ENCODE measurements around the gene KLHL33.

KLHL33 gene

DNA sequence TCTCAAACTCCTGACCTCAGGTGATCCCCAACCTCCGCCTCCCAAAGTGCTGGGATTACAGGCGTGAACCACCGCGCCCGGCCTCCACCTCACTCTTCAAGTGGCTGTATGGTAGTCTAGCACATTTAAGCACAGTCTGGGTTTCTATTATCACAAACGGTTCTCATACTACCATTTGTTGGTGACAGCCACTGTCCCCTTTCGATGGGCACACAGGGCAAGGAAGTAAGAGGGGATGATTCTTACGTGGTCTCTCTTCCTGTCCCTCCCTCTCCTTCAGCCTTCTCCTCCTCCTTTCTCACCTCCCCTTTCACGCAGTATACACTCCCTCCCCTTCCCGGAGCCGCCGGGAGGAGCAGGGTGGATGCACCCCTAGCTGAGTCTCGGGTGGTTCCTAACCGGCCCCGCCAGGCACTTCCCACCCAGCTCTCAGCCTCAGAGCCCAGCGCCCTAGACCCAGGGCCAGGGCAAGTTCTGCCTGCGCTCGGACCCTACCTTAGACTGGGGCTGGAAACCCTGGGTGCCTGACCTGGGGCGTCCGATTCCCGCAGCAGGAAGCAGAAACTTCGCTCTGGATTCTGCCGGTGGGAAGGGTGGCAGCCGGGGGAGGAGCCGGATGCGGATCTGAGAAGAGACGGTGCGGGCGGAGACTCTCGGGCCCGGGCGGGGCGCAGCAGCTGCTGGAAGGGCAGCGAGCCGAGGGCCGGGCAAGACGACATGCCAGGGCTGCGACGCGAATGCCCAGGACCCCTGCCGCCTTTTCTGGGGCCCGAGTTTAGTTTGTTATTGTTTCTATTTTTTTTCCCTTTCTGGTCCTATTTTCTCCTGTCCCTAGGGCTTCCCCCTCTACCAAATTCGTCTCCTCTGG lies 22.9 kb downstream of the KLHL33 start, which contains the start of gene TEP1:
TEP1 (minus strand) TSS at position 626 of the 868 bp plus-strand sequence. CDS start 5,062 bp downstream, outside the sequence.
- peak; percentile 78 for DNase-seq

DNA sequence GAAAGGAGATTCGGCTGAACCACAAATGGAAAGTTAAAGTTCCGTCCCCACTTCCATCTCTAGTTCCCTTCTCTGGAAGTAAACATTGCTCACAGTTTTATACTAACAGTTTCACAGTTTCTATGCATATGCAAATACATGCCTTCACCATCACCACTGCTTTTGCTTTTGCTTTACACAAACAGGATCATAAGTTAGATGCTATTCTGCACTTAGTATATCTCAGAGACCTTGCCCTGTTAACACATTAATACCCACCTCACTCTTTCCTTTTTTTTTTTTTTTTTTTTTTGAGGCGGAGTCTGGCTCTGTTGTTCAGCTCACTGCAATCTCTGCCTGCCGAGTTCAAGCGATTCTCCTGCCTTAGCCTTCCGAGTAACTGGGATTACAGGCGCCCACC lies 23.6 kb downstream of the KLHL33 start:
- no peak for DNase-seq

DNA sequence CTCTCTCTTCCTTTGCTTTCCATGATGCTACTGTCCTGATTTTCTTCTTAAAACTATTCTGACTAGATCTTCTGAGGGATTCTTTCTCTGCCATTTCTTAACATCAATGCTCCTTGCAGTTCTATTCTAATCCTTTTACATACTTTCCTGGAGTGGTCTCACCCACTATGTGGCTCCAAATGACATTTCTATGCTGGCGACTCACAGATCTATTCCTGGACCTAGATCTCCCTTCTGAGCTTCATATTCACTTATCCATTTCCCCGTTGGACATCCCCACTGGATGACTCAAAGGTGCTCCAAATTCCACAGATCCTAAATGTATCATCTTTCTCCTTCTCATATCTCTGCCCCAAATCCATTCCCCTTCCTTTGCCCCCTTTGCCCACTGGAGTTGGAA lies 26.7 kb downstream of the KLHL33 start:
- DNase-seq: no peak

DNA sequence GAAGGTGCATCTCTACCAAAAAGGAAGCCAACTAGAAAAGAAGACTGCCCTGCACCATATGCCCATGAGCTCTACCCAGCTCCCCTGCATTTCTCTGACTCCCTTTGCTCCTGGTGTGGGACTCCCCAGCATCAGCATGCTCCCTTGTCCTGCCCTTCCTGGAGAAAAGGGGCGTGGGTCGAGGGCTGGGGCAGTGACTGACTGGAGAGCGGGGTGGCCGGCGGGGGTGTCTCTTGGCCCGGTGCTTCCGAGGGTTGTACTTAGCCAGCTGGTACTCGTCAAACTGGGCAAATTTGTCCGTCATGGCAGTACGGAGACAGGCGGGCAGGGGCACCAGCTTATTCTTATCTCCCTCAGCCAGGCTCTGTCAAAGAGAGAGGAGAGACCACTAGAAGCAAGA lies 32.4 kb downstream of the KLHL33 start:
- no peak for DNase-seq

DNA sequence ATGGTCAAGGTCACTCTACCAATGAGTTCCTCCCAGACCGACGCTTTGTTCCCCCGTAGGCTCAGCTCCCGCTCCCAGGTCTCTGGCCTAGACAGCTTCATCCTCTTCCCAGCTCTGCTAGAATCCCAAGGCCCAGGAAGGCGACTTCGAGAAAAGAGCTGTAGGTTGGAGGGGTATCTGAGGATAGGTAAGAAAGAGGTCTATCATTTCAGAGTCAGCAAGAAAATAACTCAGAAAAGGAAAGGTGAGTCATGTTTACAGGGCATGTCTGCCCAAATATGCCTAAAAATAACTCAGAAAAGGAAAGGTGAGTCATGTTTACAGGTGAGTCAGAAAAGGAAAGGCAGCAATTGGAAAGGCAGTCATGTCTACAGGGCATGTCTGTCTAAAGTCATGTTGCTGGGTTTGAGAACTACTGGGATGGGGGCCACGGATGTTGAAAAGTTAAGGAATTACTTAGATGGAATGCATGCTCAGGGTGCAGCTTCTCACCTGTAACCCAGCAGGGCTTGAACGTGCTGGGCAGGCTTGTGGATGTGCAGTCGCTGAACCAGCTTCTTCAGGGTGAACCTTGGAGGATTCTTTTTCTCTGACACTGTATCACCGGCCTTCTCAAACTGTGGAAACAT lies 34.9 kb downstream of the KLHL33 start:
- DNase-seq: no peak

DNA sequence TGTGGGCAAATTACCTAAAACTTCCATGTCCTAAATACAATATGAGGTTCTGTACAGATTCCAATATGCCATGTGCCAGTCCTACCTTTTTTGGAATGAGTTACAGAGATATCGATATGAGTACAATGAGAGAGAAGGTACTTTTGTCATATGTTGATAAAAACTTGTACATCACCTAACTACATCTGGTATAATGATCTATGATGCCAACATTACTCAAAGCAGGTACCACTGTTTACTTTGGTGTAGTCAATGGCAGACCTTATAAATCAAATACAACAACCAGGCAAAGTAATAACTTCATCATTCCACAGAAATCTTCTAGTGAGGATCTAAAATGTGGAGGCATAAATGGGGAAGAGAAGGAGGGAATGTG lies 35.4 kb downstream of the KLHL33 start:
- DNase-seq: no peak

DNA sequence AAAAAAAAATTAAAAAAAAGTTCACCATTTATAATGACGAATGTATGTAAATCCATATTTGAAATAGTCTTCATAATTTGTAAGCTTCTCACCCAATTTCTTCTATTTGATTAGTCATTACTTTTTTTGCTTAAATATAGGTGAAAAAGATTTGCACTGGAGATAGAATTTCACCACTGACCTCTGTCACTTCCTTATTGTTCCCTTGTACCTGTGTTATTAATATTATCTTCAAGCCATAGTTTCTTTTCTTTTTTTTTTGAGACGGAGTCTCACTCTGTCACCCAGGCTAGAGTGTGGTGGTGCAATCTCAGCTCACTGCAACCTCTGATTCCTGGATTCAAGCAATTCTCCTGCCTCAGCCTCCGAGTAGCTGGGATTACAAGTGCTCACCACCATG lies 38.5 kb downstream of the KLHL33 start:
- DNase-seq: no peak

DNA sequence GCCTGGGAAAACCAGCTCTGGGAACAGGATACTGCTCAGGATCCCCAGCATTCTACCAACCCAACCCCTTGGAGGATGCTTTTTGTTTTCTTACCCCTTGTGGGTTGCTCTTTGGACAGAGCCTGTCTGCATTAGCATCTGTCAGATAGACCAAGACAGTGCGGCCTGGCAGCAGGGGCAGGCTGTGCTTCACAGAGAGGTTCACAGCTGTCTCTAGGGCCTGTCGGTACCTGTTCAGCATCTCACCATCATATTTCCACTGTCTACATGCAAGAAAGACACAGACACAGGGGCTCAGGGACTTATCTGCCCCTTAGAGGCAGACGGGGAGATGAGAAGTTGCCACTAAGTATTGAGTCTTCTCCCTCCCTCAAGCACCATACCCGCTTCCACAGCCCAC lies 44.5 kb downstream of the KLHL33 start:
- no peak for DNase-seq

DNA sequence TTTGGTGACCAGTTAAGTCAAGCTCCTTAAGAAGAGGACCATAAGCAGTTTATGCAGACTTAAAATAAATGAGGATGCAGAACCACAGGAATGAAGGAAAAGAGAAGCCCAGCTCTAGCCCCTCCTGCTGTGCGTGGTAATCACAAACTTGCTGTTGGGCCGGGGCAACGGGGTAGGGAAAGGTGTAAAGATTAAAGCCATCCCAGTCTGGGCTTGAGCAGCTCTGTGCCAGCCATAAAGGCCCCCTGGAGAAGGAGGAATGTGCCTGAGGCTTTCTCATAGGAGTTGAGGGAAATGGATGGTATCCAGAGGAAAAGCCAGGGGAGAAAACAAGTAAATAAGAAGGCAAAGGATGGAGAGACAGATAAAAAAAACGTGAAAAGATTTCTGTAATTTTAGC lies 47.8 kb downstream of the KLHL33 start:
- no peak for DNase-seq

DNA sequence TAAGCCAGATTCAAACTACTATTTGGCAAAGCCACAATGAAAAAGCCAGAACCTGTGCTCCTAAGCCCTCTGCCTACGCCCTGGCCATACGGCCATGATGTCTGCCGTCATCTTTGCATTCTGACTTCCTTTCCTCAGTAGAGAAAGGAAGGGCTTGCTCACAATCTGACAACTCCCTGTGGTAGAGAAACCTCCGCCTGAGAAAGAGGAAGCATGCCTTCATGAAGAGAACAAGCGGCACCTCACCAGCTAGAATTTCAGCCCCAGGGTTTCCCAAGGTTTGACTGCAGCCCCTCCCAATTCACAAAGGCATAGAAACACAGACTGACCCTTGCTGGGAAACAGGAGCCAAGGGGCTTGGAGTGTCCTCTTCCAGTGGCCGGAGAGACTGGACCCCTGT lies 48.4 kb downstream of the KLHL33 start:
- DNase-seq: no peak

DNA sequence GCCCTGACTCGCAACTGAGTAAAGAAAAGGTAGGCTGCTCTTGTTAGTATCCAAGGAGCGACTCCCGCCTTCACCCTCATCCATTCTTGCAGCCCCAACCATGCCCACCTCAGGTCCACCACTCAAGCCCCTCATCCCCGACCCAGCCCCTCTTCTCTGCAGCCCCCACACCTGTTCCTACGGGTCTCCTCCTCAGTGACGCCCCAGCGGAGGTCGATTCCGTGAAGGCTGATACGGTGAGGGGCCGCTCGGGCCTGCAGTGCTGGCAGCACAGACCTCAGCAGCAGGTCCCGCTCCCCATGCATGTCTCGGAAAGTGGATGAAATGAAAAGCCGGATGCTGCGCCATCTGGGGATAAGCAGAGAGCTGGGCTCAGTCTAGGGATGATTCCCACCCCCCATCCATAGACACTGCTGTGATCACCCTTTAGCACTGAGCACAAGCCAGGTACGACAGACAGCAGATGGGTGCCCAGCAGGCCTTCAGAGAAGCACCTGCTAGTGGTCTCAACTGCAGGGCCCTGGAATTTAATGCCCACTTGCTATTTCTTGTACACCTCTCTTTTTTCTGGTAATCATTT lies 49.6 kb downstream of the KLHL33 start:
- DNase-seq: peak; percentile 75

DNA sequence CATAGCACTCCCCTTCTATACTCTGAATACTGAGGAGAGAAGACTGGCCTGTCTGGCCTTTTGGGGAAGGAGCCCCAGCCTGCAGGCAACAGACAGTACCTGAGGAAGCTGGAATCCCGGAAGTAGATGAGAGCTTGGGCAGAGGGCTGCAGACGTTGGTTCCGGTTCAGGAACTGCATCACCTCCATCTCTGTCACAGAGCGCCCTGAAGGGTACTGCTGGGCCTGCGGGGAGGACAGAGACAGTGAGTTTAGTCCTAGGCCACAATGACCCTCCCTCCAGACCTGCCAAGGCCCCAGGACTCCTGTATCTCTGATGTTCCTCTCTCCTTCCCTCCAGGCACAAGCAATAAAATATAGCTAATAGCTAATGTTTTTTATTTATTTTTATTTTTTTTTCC lies 51.1 kb downstream of the KLHL33 start:
- no peak for DNase-seq

DNA sequence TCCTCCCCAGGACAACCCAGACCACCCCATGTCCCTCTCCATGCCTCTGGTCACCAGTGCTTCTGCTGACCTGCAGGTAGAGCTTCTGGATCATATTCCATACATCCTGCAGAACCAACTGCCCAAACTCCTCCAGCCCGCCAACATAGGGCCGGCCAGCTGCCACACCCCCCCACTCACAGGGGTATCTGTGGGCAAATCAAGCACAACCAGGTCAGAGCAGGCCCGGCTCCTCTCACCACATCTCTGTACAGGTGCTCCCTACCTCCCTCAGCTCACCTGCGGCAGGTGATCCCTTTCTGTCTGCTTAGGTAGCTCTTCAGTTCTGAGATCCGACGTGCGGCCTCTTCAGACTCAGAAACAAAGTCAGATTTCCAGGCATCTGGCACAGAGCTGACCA lies 51.6 kb downstream of the KLHL33 start:
- DNase-seq: no peak

DNA sequence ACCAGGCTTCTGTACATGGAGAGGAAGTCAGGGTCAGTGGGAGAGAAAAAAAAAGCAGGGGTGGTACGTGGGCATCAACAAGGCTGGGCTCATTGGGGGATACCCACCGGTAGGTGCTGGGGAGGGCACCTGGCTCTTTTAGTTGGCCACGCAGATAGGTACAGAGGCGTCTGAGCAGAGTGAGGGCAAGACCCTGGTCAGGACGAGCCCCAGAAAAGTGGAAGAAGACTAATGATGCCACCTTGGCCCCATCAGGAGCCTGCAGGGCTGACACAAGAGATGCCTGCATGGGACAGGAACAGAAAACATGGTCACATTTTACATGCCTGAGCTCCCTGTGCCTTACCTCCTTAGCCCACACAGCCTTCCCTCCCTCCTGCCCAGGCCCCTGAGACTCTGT lies 52.3 kb downstream of the KLHL33 start:
- DNase-seq: no peak

DNA sequence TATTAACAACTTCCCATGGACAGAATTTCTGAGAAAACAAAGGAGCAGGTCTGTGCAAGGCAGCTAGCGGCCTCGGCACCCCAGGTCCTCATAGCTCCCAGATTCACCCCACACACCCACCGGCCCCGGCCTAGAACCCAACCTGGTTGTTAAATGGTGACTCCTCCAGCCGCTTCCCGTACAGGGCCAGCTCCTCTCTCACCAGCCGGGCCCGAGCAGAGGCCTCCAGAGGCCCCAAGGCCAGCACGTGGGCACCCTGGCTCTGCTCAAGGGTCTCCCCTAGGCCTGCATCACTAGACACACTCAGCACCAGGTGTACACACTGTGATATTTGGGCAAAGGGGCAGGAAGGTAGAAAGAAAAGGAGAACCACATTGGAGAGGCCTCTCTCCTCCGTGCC lies 52.9 kb downstream of the KLHL33 start:
- no peak for DNase-seq

DNA sequence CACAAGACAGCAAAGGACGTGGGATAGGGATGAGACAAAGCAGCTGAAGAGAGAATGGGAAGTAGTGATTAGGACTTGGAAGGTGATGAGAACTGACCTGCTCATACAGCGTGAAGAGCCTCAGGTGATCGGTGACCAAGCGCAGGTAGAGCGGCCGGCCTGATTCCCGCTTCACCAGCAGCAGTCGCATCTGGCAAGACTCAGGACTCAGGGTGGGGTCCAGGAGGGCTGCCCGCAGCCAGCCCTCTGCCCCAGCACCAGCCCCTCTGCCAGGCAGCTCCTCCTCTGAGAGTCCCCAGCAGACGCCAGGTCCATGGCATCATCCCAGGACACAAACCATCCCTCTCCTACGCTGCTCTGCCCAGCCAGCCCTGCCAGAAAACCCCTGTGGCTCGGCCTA lies 53.4 kb downstream of the KLHL33 start:
- no peak for DNase-seq

DNA sequence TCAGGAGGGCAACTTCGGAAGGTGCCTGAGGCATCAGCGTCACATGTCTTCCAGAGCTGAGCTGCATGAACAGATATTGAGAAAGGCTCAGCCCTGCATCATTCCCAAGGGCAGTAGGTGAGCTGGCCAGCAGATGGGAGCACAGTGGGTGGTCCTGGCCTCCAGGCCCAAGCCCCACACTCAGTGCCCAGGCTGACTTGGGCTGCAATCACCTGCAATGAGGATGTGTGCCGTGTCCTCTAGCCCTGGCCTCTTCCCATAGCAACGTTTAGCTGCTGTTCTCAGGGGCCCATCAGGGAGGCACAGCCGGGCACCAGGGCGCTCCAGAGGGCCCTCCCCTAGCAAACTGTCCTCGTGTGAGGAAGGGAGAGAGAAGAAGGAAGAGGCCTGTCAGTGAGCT lies 54.6 kb downstream of the KLHL33 start:
- no peak for DNase-seq

DNA sequence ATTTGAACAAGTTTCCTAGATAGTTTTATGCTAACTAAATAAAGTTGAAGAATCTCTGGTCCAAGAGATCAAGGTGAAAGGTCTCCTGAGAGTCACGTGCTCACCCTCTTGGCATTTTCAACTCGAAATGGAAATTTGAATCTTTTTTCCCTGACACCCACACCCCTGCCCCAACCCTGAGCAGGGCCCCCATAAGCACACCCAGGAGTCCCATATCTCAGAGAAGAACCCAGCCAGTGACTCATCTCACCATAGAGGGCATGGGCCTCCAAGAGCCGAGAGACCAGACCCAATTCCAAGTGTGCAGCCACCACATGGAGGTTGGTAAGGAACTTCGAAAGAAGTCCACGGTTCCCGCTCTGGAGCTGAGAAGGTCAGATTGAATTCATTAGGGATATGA lies 55.3 kb downstream of the KLHL33 start:
- DNase-seq: no peak

DNA sequence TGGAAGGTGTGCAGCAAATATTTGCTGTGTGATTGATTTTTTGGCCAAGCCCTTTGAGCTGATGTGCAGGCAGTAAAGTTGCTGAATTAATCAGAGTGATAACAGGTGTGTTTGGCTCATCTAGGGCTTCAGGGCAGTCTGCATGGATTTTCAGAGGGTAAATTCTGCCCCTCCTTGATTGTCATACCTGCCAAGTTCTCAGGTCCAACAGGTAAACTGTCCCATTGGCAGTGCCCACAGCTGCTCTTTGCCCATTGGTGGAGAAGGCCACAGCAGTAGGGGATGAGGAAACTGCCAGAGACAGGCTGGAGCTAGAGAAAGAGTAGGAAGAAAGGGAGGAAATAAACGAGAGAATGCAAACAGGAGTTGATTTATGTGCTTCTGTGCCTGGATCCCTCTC lies 56.2 kb downstream of the KLHL33 start:
- no peak for DNase-seq

DNA sequence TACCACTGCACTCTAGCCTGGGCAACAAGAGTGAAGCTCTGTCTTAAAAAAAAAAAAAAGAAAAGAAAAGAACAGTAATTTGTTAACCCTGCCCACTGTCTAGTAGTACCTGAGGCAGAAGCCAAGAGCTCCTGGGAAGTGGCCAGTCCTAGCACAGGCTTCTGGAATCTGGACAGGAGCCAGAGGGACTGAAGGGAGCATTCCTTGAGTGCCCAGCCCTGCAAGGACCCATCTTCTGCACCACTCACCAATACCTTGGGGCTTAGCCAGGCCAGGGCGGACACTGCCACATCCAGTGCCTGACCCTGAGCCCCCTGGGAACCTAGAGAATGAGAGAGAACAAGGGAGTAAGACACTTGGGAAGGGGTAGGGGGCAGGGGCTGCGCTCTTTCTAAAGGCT lies 58.8 kb downstream of the KLHL33 start:
- no peak for DNase-seq

DNA sequence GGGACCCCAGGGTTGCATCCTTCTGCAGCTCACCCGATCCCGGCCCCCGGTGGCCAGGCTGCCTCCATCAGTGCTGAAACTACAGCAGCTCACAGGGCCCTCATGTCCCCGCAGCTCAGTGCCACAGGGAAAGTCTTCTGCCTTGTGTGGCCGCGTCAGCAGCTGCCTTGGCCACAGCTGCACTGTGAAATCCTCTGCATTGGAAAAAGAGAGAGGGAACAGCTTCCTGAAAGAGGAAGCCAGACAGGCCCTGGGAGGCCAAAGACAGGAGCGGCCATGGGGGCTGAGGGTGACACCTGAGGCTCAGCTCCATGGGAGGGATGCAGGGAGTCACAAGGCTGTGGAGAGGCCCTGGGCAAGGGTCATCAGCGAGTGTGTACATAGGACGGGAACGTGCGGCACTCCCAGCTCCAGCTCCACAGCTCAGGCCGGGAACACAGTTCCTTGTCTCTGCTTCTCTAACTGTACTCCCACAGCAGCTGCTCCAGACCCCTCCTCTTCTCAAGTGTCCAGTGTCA lies 59.8 kb downstream of the KLHL33 start:
- no peak for DNase-seq
